Muscle layer of colon (tissue), 2 donors: ENCODE data around the gene LRRC4C.

Source experiments
- H3K27ac ChIP-seq: one replicate; pipeline ENCODE4 v1.7.0; 2013; ENCODE audit warnings: low read depth, mild to moderate bottlenecking, low read length, moderate library complexity
- H3K27me3 ChIP-seq, 2 donors: one replicate each; pipeline ENCODE4 v1.7.0; 2013; ENCODE audit warnings: low read length in 2 of 2, mild to moderate bottlenecking in 2 of 2; ENCODE audit not compliant: insufficient read depth in 2 of 2, control insufficient read depth in 1 of 2
- H3K36me3 ChIP-seq: one replicate; pipeline ENCODE4 v1.7.0; 2013; ENCODE audit warnings: mild to moderate bottlenecking, low read length; ENCODE audit not compliant: insufficient read depth
- H3K4me1 ChIP-seq: one replicate; pipeline ENCODE4 v1.7.0; 2013; ENCODE audit warnings: mild to moderate bottlenecking, low read length; ENCODE audit not compliant: insufficient read depth
- H3K4me3 ChIP-seq, 2 donors: one replicate each; pipeline ENCODE4 v1.7.0; 2013; ENCODE audit warnings: low read length in 2 of 2, low read depth in 1 of 2, mild to moderate bottlenecking in 1 of 2, moderate library complexity in 1 of 2
- H3K9ac ChIP-seq: one replicate; pipeline ENCODE4 v1.7.0; 2013; ENCODE audit warnings: low read length
- H3K9me3 ChIP-seq: one replicate; pipeline ENCODE4 v1.7.0; 2013; ENCODE audit warnings: mild to moderate bottlenecking, low read length
- donor health status: abdominal sarcoma.
- donor health status: Adenocarcinoma of cecum.

LRRC4C gene

DNA sequence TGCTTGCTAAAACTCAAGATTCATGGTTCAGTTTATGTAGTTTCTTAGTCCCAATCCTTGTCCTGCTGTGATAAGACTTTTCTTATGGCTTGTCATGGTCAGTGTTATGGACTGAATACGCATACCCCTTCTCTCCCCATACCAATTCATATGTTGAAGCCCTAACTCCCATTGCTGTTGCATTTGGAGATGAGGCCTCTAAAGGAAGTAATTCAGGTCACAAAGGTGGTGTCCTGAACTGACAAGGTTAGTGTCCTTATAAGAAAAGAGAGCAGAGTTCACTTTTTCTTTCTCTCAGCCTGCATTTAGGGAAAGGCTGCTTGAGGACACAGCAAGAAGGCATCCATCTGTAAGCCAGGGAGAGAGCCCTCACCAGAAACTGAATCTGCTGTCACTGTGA lies 618.2 kb downstream of the LRRC4C start:
- no peaks in the 10 kb centered on the region for H3K9me3 ChIP-seq
- H3K4me1 ChIP-seq, result no peaks in the 10 kb centered on the region
- H3K27ac ChIP-seq, result no peak overlapping the region
- no peaks in the 10 kb centered on the region for H3K27me3 ChIP-seq
- H3K4me3 ChIP-seq, result no peak overlapping the region
- no peak overlapping the region for H3K9ac ChIP-seq
- H3K36me3 ChIP-seq, result no peaks in the 10 kb centered on the region

DNA sequence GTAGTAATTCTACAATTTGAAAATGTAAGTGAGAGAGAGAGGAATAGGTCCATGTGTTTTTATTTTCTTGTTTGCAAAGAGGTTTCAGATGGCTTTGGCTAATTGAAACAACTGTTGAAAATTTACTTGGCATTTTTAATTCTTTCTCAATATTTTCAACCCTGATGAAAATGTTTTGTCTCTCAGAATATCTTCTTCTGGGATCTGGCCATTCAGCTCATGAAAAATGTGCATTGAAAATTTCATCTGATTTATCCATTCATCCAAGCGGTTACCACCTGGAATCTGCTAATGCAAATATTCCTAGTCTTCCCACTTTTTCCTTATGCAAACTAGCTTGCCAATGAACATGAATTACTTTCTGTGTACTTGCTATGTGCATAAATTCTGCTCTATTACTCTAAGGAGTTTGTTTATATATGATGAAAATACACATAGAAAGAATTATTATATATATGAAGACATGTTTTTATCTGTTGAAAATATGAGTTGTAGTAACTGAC lies 621.2 kb downstream of the LRRC4C start:
- no peaks in the 10 kb centered on the region for H3K36me3 ChIP-seq
- no peak overlapping the region for H3K27ac ChIP-seq
- no peaks in the 10 kb centered on the region for H3K9me3 ChIP-seq
- H3K27me3 ChIP-seq, result no peaks in the 10 kb centered on the region
- H3K4me1 ChIP-seq, result no peaks in the 10 kb centered on the region
- H3K9ac ChIP-seq, result no peak overlapping the region
- no peak overlapping the region for H3K4me3 ChIP-seq

DNA sequence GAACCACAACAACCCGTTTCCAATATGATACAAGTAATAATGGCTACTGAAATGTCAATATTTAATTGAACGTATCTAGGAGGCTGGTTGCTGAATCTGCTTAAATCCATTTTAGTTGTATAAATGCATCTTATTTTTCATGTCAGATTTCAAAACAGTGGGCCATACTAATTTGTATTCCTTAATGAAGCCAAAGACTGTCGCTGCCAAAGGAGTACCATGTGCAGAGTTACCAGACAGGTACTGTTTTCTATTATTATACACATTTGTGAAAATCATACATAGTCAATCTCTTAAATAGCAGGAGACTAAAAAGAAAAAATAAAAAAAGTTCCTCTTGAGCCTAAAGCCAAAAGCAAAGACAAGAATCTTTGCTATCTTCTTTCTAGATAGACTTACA lies 632.3 kb downstream of the LRRC4C start:
- Histone ChIP-seq H3K27me3 (no peaks in the 10 kb centered on the region), H3K9me3 (no peaks in the 10 kb centered on the region), H3K27ac (no peak overlapping the region), H3K4me3 (no peak overlapping the region), H3K36me3 (no peaks in the 10 kb centered on the region), H3K4me1 (no peaks in the 10 kb centered on the region), H3K9ac (no peak overlapping the region)

DNA sequence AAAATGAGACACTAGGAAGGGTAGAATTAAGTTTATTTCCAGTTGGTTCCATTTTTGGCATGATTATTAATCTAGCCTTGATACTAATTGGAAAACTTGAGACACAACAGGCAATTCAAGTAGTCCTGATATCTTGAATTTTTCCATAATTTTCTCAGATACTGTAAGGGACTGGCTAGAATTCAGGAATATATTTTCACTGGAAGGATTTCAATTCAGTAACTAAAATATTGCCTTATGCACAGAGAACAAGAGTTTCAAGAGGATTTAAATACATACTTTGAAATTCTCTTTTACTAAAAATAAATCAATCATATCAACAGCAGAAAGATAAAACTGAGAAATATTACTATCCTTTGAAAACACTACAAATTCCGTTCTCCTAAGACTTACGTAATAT lies 632.9 kb downstream of the LRRC4C start:
- Histone ChIP-seq H3K4me3 (no peak overlapping the region), H3K27me3 (no peaks in the 10 kb centered on the region), H3K36me3 (no peaks in the 10 kb centered on the region), H3K9me3 (no peaks in the 10 kb centered on the region), H3K9ac (no peak overlapping the region), H3K4me1 (no peaks in the 10 kb centered on the region), H3K27ac (no peak overlapping the region)

DNA sequence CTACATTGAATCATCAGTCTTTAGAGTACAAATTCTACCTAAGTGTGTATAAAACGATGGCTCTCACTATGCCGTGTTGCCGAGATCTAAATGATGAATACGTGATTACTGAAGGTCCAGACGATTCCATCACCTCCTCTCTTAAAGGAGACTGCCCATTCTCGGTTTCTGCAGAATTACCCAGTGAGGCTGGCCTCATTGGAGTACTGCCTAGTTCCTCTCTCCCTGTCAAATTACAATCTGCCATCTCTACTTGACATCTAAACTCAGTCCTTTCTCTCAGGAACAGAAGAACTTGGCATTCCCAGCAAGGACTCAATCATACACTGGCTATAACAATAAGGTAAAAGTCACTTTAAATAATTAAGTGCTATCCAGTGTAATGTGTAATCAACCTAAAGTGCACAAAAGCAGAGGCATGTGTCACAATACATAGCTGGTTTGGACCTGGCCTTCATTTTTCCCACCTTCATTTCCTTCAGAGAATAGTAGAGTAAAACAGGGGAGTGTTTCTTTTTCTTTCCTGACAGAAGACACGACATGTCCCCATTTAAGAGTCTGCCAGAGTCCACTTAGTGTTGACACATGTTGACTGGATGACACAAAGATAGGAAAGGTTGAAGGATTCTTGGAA lies 634.1 kb downstream of the LRRC4C start:
- no peak overlapping the region for H3K27ac ChIP-seq
- no peak overlapping the region for H3K4me3 ChIP-seq
- no peaks in the 10 kb centered on the region for H3K9me3 ChIP-seq
- H3K27me3 ChIP-seq, result no peaks in the 10 kb centered on the region
- H3K36me3 ChIP-seq, result no peaks in the 10 kb centered on the region
- H3K4me1 ChIP-seq, result no peaks in the 10 kb centered on the region
- H3K9ac ChIP-seq, result no peak overlapping the region

DNA sequence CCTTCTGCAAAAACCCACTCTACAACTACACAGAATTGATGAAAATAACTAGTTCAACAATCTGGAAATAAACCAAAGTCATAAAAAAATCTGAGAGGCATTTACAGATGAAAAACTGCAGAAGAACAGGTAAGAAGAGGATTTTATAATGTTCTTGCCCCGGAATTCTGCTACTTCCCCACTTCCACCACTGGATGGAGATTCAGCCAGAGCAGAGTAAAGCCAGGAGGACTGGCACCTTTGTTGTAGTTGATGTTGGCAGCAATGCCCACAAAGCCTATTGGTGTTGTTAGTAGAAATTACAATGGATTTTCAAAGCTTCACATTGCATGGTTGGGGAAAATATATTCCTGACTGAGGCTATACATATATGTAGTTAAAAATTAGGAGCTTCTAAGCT lies 640.2 kb downstream of the LRRC4C start:
- Histone ChIP-seq H3K27ac (no peak overlapping the region), H3K9me3 (no peaks in the 10 kb centered on the region), H3K27me3 (no peaks in the 10 kb centered on the region), H3K36me3 (no peaks in the 10 kb centered on the region), H3K4me3 (no peak overlapping the region), H3K9ac (no peak overlapping the region), H3K4me1 (no peaks in the 10 kb centered on the region)

DNA sequence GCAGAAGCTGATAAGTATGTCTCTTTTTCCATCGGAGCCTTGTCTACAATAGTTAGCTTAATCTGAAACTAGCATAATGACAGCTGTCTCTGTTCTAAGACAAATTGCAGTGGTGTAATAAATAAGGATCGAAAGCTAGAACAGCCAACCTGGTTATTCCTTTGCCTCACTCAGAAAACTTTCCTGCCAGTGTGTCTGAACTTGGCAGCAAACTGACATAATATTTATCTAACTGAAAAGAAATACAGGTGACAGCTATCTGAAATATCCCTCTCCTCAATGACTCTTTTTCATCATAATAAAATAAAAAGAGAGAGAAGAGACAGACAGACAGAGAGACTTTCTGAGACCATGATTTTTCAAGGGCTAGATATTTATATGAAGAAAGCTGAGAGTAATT lies 642.5 kb downstream of the LRRC4C start:
- H3K9me3 ChIP-seq, result no peaks in the 10 kb centered on the region
- H3K27me3 ChIP-seq, result no peaks in the 10 kb centered on the region
- no peak overlapping the region for H3K9ac ChIP-seq
- no peak overlapping the region for H3K27ac ChIP-seq
- H3K4me1 ChIP-seq, result no peaks in the 10 kb centered on the region
- H3K36me3 ChIP-seq, result no peaks in the 10 kb centered on the region
- no peak overlapping the region for H3K4me3 ChIP-seq

DNA sequence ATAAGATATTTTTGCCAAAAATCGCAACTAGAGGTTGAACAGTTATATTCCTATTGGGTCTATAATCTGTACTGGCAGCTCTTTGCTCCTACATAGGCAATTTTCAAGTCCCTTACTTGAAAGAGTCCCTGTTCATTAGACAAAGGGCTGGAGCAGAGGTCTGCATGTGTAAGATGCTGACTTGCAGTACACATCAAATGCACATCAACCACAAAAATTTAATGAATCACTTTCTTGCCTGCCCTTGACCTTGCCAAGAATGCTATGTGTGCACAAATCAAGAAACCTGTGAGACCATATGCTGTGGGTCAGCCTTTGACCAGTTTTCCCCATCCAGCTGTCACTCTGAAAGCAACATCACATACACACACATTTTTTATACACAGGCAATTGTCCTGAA lies 661.5 kb downstream of the LRRC4C start:
- no peaks in the 10 kb centered on the region for H3K27me3 ChIP-seq
- H3K9me3 ChIP-seq, result no peaks in the 10 kb centered on the region
- no peak overlapping the region for H3K27ac ChIP-seq
- H3K36me3 ChIP-seq, result no peaks in the 10 kb centered on the region
- no peak overlapping the region for H3K9ac ChIP-seq
- no peak overlapping the region for H3K4me3 ChIP-seq
- H3K4me1 ChIP-seq, result no peaks in the 10 kb centered on the region

DNA sequence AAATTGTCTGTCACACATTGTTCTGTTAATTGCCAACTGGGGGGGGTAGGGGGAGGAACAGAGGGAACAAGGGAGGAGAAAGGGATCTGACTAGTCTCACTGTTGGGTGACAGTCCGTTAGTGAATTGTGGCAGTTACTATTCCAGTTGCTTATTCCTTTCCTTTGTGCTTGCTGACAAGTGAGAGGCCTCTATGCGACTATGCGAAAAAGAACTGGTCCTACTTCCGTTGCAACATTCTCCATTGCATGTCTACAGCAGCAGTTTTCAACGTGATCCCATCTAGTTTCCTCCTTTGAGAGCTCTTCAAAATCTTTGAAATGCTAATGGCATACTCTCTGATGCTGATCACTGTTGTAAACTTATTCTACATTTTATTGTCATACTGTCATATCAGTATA lies 672.2 kb downstream of the LRRC4C start:
- H3K9me3 ChIP-seq, result no peaks in the 10 kb centered on the region
- H3K9ac ChIP-seq, result no peak overlapping the region
- no peaks in the 10 kb centered on the region for H3K36me3 ChIP-seq
- no peaks in the 10 kb centered on the region for H3K27me3 ChIP-seq
- H3K27ac ChIP-seq, result no peak overlapping the region
- no peak overlapping the region for H3K4me3 ChIP-seq
- H3K4me1 ChIP-seq, result no peaks in the 10 kb centered on the region

DNA sequence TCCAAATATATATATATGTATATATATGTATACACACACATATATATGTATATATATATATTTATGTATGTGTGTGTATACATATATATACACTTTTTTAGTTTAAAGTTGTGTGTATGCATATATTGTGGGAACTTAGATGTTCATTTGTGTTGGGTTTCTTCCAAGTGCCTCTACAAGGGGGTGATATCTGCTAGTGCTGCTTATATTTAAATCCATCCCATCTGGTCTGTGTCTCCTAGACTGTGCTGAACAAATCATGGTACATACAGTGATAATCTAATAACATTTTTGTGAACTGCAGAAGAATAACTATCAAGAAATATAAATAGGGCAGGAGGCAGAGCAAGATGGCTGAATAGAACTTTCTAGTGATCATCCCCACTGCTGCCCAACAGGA lies 696.4 kb downstream of the LRRC4C start:
- Histone ChIP-seq H3K27me3 (no peaks in the 10 kb centered on the region), H3K9ac (no peak overlapping the region), H3K4me1 (no peaks in the 10 kb centered on the region), H3K27ac (no peak overlapping the region), H3K9me3 (no peaks in the 10 kb centered on the region), H3K36me3 (no peaks in the 10 kb centered on the region), H3K4me3 (no peak overlapping the region)

DNA sequence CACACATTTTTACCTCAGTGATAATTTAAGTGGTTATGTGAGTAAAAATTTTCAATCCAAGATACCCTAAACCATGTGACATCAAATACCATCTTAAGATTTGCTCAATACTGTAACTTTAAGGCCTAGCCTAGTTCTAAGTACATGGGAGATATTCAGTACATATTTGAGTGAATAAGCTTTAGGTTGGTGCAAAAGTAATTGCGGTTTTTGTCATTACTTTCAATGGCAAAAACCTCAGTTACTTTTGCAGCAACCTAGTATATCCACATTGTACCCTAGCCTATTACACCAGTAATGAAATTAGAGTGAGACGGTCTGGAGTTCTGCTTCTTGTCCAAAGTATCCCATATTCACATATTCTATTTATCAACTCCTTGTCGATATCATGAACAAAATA lies 700.1 kb downstream of the LRRC4C start:
- Histone ChIP-seq H3K36me3 (no peaks in the 10 kb centered on the region), H3K9me3 (no peaks in the 10 kb centered on the region), H3K4me1 (no peaks in the 10 kb centered on the region), H3K27ac (no peak overlapping the region), H3K27me3 (no peaks in the 10 kb centered on the region), H3K4me3 (no peak overlapping the region), H3K9ac (no peak overlapping the region)

DNA sequence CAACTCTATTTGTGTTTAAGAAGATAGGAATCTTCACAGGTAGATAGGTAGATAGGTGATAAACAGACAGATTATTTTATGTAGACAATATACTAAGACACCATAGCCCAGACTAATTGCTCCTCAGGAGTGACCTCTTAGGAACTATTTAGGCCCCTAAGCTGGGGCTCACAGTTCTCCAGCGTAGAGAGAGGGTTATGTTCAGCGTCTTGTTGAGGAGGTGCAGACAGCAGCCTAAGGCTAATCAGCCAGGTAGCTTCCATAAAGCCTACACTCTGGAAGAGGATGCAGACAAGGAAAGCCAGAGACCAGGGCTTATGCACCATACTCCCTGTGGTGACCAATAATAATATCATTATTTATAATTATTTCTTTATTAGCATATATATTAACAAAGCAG lies 705.2 kb downstream of the LRRC4C start:
- H3K4me1 ChIP-seq, result no peaks in the 10 kb centered on the region
- no peaks in the 10 kb centered on the region for H3K27me3 ChIP-seq
- H3K36me3 ChIP-seq, result no peaks in the 10 kb centered on the region

More for the DNA sequence above, 705.2 kb downstream of the LRRC4C start:
- Histone ChIP-seq H3K9me3 (no peaks in the 10 kb centered on the region), H3K4me3 (no peak overlapping the region), H3K27ac (no peak overlapping the region), H3K9ac (no peak overlapping the region)
